Spleen (tissue), 11 donors: Measurements from ENCODE around the gene SMIM45.

Experiments
- DNase-seq: peaks from one replicate; pipeline ENCODE4 v3.0.0-alpha.2; 2020
- H3K27ac ChIP-seq, 8 donors: fragments of 200-600 bp; sonication (generic) in 7 of 8; 1 replicate in 4 of 8; 2 replicates in 4 of 8; pipeline versions ENCODE4 v1.5.0 to v1.8.0; 2016 to 2021; ENCODE audit warnings: inconsistent platforms in 4 of 8, mild to moderate bottlenecking in 4 of 8, moderate library complexity in 1 of 8
- H3K27me3 ChIP-seq, 7 donors: fragments of 200-600 bp; sonication (generic) in 6 of 7; replicated peaks in 1 of 7; 1 replicate in 4 of 7; 2 replicates in 3 of 7; pipeline versions ENCODE4 v1.5.0 to v1.8.0; 2016 to 2021; ENCODE audit warnings: inconsistent platforms in 3 of 7, mild to moderate bottlenecking in 1 of 7
- H3K36me3 ChIP-seq, 6 donors: fragments of 200-600 bp; sonication (generic) in 5 of 6; 1 replicate in 4 of 6; 2 replicates in 2 of 6; pipeline versions ENCODE4 v1.5.0 to v1.8.0; 2016 to 2021; ENCODE audit warnings: inconsistent platforms in 2 of 6
- H3K4me1 ChIP-seq, 6 donors: fragments of 200-600 bp; sonication (generic) in 5 of 6; 1 replicate in 3 of 6; 2 replicates in 3 of 6; pipeline versions ENCODE4 v1.5.0 to v1.8.0; 2016 to 2021; ENCODE audit warnings: inconsistent platforms in 3 of 6
- H3K4me3 ChIP-seq, 8 donors: fragments of 200-600 bp; sonication (generic) in 7 of 8; 1 replicate in 4 of 8; 2 replicates in 4 of 8; pipeline versions ENCODE4 v1.5.0 to v1.8.0; 2016 to 2021; ENCODE audit warnings: inconsistent platforms in 4 of 8, mild to moderate bottlenecking in 4 of 8, moderate library complexity in 2 of 8
- H3K9me3 ChIP-seq, 8 donors: fragments of 200-600 bp; sonication (generic) in 7 of 8; 1 replicate in 4 of 8; 2 replicates in 4 of 8; pipeline versions ENCODE4 v1.5.0 to v1.8.0; 2016 to 2021; ENCODE audit warnings: inconsistent platforms in 4 of 8
- POLR2A ChIP-seq, 3 donors: fragments of 450-650 bp; IDR thresholded peaks; one replicate each; pipeline ENCODE4 v1.5.1; 2017; ENCODE audit warnings: antibody characterized with exemption in 3 of 3, mild to moderate bottlenecking in 1 of 3
- POLR2AphosphoS5 ChIP-seq, 3 donors: sonication (generic); formaldehyde crosslinking; IDR thresholded peaks; one replicate each; pipeline ENCODE4 v1.5.1; 2017; ENCODE audit warnings: antibody characterized with exemption in 3 of 3
- WGBS, 5 donors: extraction: QIAGEN DNeasy Blood & Tissue Kit in 3 of 5; methylation state at CpG; one replicate each; pipeline versions ENCODE4 v1.1.5 to v1.1.7; 2013 to 2018; 5-methylcytosine and 5-hydroxymethylcytosine counted together
- intact Hi-C: fragments of 100-400 bp; cut with DNase I; formaldehyde crosslinking; loops from one replicate; pipeline ENCODE4 v1.15.0; 2023; ENCODE audit warnings: low total_unique reads
- TF ChIP-seq, protein P1 (sequence below), 11 experiments: fragments of 200-600 bp in 7 of 11; fragments of 450-650 bp in 4 of 11; sonication (generic) in 4 of 11; IDR thresholded peaks in 8 of 11; conservative IDR thresholded peaks in 3 of 11; 1 replicate in 7 of 11; 2 replicates in 4 of 11; pipeline versions ENCODE4 v1.4.0 to v1.8.0; 2016 to 2021; ENCODE audit warnings: antibody characterized with exemption in 11 of 11, inconsistent platforms in 4 of 11, mild to moderate bottlenecking in 1 of 11
- donor health status: healthy with polysubstance abuse.
- donor health status: DM: no; HTN: no; CAD: no; lungs with moderate emphysema.
- donor health status: DM: no; HTN: no; CAD: no.
- donor health status: Bipolar disorder and iron deficiency.
- donor health status: healthy.
- donor health status: DM: no; HTN: no; CAD: no.
- donor health status: DM: yes; HTN: yes; CAD: no.

SMIM45 gene

DNA sequence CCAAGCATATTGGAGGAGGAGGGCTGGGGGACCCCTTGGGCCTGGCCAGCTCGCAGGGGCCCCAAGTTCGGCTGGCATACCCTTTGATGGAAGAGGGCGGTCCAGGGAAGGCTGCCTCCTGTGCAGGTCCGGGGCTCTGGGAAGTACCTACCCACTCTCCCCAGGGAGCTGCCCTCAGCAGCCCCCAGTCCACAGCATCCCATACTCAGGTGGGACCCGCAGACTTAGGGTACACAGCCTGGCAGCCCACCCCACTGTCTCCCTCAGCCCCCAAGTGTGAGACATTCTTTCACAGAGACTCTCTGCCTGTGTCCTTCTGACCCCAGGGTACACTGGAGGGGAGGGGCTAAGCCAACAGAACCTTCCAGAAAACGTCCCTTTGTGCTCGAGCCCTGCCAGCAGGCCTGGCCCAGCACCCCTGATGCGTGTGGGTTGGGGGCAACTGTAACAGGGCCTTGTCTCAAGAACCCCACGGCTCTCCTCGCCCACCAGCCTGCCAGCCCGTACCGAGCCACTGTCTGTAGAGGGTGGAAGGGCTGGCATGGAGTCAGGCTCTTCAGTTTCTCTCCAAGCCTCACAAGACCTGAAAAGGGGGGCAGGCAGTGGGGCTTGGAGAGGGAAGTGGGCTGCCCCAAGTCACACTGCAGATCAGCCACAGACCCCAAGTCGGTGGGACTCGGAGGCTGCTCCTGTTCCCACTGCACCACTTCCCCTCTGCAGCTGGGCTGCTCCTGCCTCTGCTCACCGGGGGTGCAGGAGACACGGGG lies 18.4 kb upstream of the SMIM45 start:
- 52 to 79% (median 58%) methylated on average over 8 to 16 of the region's 16 CpGs for WGBS, 5 donors
- H3K27me3 ChIP-seq: no peaks in the 10 kb centered on the region
- peak; percentile 33 to 77 (median 74) for TF ChIP-seq POLR2AphosphoS5 (IDR thresholded peaks at IDR 0.05)
- TF ChIP-seq POLR2A (IDR thresholded peaks at IDR 0.05): no peak

DNA sequence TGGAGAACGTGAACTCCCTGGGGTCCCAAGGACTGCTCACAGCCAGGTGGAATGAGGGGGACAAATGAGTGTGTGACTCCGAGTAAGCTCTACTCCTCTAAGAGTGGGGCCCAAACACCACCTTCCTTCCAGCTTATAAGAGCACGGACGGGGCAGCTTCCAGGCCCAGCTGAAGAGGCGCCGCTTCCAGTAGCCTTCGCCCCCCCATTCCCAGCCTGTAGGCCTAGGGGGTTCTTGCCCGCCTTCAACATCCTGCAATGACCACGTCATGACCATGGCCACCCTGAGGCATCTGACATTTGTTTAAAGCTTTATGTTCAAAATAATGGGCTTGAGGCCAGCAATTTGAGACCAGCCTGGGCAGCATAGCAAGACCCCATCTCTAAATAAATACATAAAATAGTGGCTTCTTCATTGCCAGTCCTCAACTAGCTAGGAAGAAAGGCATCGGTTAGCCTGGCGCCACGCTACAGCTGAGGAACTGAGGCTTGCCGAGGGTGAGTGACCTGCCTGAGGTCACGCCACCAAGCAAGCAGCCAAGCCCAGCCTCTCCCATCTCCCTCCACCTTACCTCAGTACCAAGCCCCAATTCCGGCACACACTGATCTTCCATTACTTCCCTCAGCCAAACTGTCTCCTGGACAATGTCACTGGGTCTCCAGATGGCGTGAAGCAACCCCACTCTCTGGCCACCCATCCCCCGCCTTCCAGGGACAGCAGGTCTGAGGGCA lies 17.5 kb upstream of the SMIM45 start:
- Histone ChIP-seq H3K27me3 (no peaks in the 10 kb centered on the region), H3K27ac (peak overlapping the region; percentile 42 to 95 (median 84)), H3K36me3 (peaks cover 0 to 27% (median 0%) of the 10 kb centered on the region in 6 donors), H3K4me1 (peaks cover 7 to 100% (median 64%) of the 10 kb centered on the region in 6 donors), H3K9me3 (no peaks in the 10 kb centered on the region), H3K4me3 (no peak overlapping the region)
- intact Hi-C loops: no loop called here
- peak; percentile 74 for DNase-seq
- 82 to 93% (median 93%) methylated on average over 12 to 17 of the region's 17 CpGs for WGBS, 5 donors
- TF ChIP-seq POLR2A (IDR thresholded peaks at IDR 0.05): no peak
- no peak for TF ChIP-seq POLR2AphosphoS5 (IDR thresholded peaks at IDR 0.05)
- TF ChIP-seq, protein P1, sequence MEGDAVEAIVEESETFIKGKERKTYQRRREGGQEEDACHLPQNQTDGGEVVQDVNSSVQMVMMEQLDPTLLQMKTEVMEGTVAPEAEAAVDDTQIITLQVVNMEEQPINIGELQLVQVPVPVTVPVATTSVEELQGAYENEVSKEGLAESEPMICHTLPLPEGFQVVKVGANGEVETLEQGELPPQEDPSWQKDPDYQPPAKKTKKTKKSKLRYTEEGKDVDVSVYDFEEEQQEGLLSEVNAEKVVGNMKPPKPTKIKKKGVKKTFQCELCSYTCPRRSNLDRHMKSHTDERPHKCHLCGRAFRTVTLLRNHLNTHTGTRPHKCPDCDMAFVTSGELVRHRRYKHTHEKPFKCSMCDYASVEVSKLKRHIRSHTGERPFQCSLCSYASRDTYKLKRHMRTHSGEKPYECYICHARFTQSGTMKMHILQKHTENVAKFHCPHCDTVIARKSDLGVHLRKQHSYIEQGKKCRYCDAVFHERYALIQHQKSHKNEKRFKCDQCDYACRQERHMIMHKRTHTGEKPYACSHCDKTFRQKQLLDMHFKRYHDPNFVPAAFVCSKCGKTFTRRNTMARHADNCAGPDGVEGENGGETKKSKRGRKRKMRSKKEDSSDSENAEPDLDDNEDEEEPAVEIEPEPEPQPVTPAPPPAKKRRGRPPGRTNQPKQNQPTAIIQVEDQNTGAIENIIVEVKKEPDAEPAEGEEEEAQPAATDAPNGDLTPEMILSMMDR (IDR thresholded peaks at IDR 0.05 in 8 of 11, conservative IDR thresholded peaks at IDR 0.05 in 3 of 11): no peak

More for the DNA sequence above, 18.4 kb upstream of the SMIM45 start:
- no peaks in the 10 kb centered on the region for H3K9me3 ChIP-seq
- H3K36me3 ChIP-seq: peaks cover 0 to 20% (median 0%) of the 10 kb centered on the region in 6 donors
- no peak overlapping the region for H3K4me3 ChIP-seq
- intact Hi-C loops: no loop called here
- DNase-seq: peak; percentile 78
- peak overlapping the region; percentile 42 to 95 (median 84) for H3K27ac ChIP-seq
- H3K4me1 ChIP-seq: peaks cover 0 to 100% (median 64%) of the 10 kb centered on the region in 6 donors

DNA sequence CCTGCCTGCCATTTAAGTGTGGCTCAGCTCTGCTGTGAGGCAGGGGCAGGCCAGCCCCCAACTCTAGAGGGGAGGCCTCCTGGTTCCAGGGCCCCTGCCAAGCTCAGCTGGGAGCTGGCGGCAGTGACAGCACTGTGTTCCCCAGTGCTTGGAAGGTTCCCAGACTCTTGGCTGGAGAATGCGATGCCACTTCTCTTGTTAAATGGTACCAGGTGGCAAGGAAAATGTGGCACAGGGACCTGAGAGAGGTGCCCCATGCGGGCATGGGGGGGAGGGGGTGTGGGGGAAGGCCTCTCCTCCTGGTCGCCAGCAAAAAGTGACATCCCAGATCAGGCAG lies 17.0 kb upstream of the SMIM45 start:
- H3K4me1 ChIP-seq: peaks cover 8 to 100% (median 64%) of the 10 kb centered on the region in 6 donors
- no peaks in the 10 kb centered on the region for H3K9me3 ChIP-seq
- peaks cover 0 to 27% (median 0%) of the 10 kb centered on the region in 6 donors for H3K36me3 ChIP-seq
- no peak for TF ChIP-seq POLR2A (IDR thresholded peaks at IDR 0.05)
- intact Hi-C loops: no loop called here
- peak overlapping the region in 7 of 8 donors; percentile 77 to 95 (median 89) for H3K27ac ChIP-seq
- DNase-seq: peak; percentile 72
- 83 to 95% (median 86%) methylated on average over 3 to 4 of the region's 4 CpGs for WGBS, 5 donors
- no peaks in the 10 kb centered on the region for H3K27me3 ChIP-seq
- H3K4me3 ChIP-seq: no peak overlapping the region

DNA sequence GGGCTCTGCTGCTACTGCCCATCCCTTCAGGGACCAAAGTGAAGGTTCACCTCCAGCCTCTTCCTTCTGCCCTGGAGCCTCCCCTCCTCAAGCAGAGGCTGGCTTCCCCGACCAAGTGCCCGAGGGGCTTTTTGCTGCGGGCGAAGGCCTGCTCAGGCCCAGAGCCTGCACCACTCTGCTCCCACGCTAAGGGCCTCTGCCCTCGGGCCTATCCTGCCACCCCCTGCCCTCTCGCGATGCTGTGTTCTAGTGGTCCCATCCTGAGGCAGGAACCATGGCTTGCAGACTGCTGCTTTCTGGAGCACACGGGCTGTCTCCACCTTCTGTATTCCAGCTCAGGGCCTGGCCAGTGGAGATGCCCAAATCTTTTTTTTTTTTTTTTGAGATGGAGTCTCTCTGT lies 16.4 kb upstream of the SMIM45 start:
- H3K4me3 ChIP-seq: no peak overlapping the region
- H3K27ac ChIP-seq: peak overlapping the region; percentile 48 to 95 (median 84)
- DNase-seq: peak; percentile 81
- intact Hi-C loops: no loop called here
- TF ChIP-seq POLR2AphosphoS5 (IDR thresholded peaks at IDR 0.05): no peak
- H3K36me3 ChIP-seq: peaks cover 0 to 27% (median 0%) of the 10 kb centered on the region in 6 donors
- 71 to 81% (median 77%) methylated on average over 7 to 9 of the region's 9 CpGs for WGBS, 5 donors
- H3K9me3 ChIP-seq: no peaks in the 10 kb centered on the region
- H3K4me1 ChIP-seq: peaks cover 8 to 100% (median 67%) of the 10 kb centered on the region in 6 donors
- H3K27me3 ChIP-seq: no peaks in the 10 kb centered on the region

DNA sequence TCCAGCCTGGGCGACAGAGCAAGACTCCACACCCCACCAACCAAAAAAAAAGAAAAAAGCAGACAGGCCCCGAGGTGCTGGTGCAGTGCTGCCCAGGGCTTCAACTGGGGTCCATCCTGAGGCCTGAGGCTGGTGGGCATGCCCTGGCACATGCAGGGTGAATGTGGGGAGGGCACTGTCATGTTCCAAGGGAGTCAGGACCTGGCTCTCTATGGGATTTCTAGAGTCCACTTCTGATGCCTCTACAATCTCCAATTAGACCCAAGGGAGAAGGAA lies 15.1 kb upstream of the SMIM45 start:
- WGBS, 5 donors: 64 to 89% (median 78%) methylated on average over 2 of the region's 2 CpGs
- H3K4me1 ChIP-seq: peaks cover 16 to 100% (median 69%) of the 10 kb centered on the region in 6 donors
- no peak overlapping the region for H3K4me3 ChIP-seq
- no peaks in the 10 kb centered on the region for H3K9me3 ChIP-seq
- intact Hi-C loops: no loop called here
- peaks cover 0 to 27% (median 0%) of the 10 kb centered on the region in 6 donors for H3K36me3 ChIP-seq
- peak; percentile 72 for DNase-seq
- no peaks in the 10 kb centered on the region for H3K27me3 ChIP-seq
- H3K27ac ChIP-seq: peak overlapping the region in 7 of 8 donors; percentile 68 to 95 (median 89)
- TF ChIP-seq POLR2A (IDR thresholded peaks at IDR 0.05) (no peak), POLR2AphosphoS5 (IDR thresholded peaks at IDR 0.05) (no peak)
- TF ChIP-seq, protein P1 (IDR thresholded peaks at IDR 0.05 in 8 of 11, conservative IDR thresholded peaks at IDR 0.05 in 3 of 11): no peak
